Esophagus (tissue), 2 donors: ENCODE measurements around the gene ADIPOR2. TPM values are rescaled to one million over a fixed set of nuclear protein-coding genes. Genes with fewer than 3 reads are reported as not detected.

ENCODE experiments used
- H3K27ac ChIP-seq, 2 donors: one replicate each; pipeline ENCODE4 v1.5.1; 2013; ENCODE audit warnings: low read depth in 2 of 2, mild to moderate bottlenecking in 2 of 2, inconsistent platforms in 1 of 2, low read length in 1 of 2, moderate library complexity in 1 of 2
- H3K27me3 ChIP-seq, 2 donors: one replicate each; pipeline ENCODE4 v1.6.1; 2013; ENCODE audit warnings: low read length in 2 of 2, control low read depth in 1 of 2, mild to moderate bottlenecking in 1 of 2; ENCODE audit not compliant: insufficient read depth in 2 of 2, control insufficient read depth in 1 of 2
- H3K36me3 ChIP-seq, 2 donors: one replicate each; pipeline ENCODE4 v1.6.1; 2013; ENCODE audit warnings: low read length in 1 of 2; ENCODE audit not compliant: control insufficient read depth in 2 of 2, insufficient read depth in 2 of 2
- H3K4me1 ChIP-seq, 2 donors: one replicate each; pipeline ENCODE4 v1.6.1; 2013; ENCODE audit warnings: low read length in 1 of 2; ENCODE audit not compliant: control insufficient read depth in 2 of 2, insufficient read depth in 2 of 2
- H3K4me3 ChIP-seq, 2 donors: one replicate each; pipeline ENCODE4 v1.5.1; 2013; ENCODE audit warnings: low read length in 2 of 2, mild to moderate bottlenecking in 2 of 2, low read depth in 1 of 2, moderate library complexity in 1 of 2
- H3K9me3 ChIP-seq, 2 donors: one replicate each; pipeline ENCODE4 v1.6.1; 2013; ENCODE audit warnings: mild to moderate bottlenecking in 2 of 2, low read depth in 1 of 2, low read length in 1 of 2, moderate library complexity in 1 of 2; ENCODE audit not compliant: control insufficient read depth in 2 of 2, insufficient read depth in 1 of 2
- WGBS, 2 donors: extraction: QIAGEN DNeasy Blood & Tissue Kit; methylation state at CpG; one replicate each; pipeline ENCODE4 v1.1.7; 2013; 5-methylcytosine and 5-hydroxymethylcytosine counted together
- polyA plus RNA-seq, 2 donors: library from polyadenylated mRNA; stranded (reverse); fragments of 200-250 nt; gene quantifications; one replicate each; pipeline ENCODE4 v1.2.3, GENCODE V29; 2013
- donor health status: healthy with polysubstance abuse.
- donor health status: Bipolar disorder and iron deficiency.

ADIPOR2 gene
- polyA plus RNA-seq, 2 donors, result 29.9 to 33.7 TPM

GRCh38 chr12:1794440-1795090 lies 103.7 kb downstream of the ADIPOR2 start:
- no peak overlapping the region for H3K27ac ChIP-seq
- WGBS, 2 donors, result 85 to 86% methylated on average over 15 of the region's 15 CpGs
- H3K9me3 ChIP-seq, result no peaks in the 10 kb centered on the region
- peaks cover 2 to 6% of the 10 kb centered on the region in 2 donors for H3K4me1 ChIP-seq
- no peak overlapping the region for H3K4me3 ChIP-seq
- no peaks in the 10 kb centered on the region for H3K27me3 ChIP-seq
- H3K36me3 ChIP-seq, result no peaks in the 10 kb centered on the region

DNA sequence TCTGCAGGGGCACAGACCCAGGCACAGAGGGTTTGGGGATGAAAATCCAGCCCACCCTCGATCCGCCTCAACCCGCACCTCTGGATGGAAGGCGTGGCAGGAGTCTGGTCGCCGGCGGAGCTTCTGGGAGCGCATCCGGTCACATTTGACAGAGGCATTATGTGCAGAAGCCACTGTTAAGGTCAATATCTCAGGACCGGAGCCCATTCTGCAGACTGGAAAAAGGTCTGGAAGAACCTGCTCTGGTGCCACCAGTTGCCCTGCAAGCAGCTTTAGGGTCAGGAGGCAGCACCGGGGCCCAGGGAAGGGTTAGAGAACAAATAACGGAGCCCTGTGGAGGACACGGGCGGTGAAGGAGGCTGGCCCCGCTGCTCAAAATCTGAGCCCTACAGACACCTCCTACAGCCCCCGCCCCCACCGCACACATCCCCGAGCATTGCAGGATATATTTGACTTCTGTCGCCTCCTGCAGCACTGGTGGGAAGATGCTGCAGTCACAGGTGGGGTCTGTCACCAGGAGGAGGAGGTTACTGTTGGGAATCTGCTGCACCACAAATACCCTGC lies 104.4 kb downstream of the ADIPOR2 start:
- no peaks in the 10 kb centered on the region for H3K27me3 ChIP-seq
- peaks cover 2 to 6% of the 10 kb centered on the region in 2 donors for H3K4me1 ChIP-seq
- WGBS, 2 donors, result 70 to 71% methylated on average over 19 of the region's 19 CpGs
- no peak overlapping the region for H3K4me3 ChIP-seq
- no peaks in the 10 kb centered on the region for H3K36me3 ChIP-seq
- H3K27ac ChIP-seq, result peak overlapping the region in 1 of 2 donors; percentile 53
- no peaks in the 10 kb centered on the region for H3K9me3 ChIP-seq

- Histone ChIP-seq H3K27ac (peak overlapping the region; percentile 69 to 81), H3K27me3 (no peaks in the 10 kb centered on the region), H3K36me3 (no peaks in the 10 kb centered on the region), H3K9me3 (no peaks in the 10 kb centered on the region), H3K4me3 (peak overlapping the region; percentile 59 to 65), H3K4me1 (peaks cover 2 to 6% of the 10 kb centered on the region in 2 donors)
- WGBS, 2 donors, result 4% methylated on average over 45 of the region's 45 CpGs
Observed at GRCh38 chr12:1795785-1796514, 105.1 kb downstream of the ADIPOR2 start.

- no peaks in the 10 kb centered on the region for H3K9me3 ChIP-seq
Observed at GRCh38 chr12:1796515-1797010, 105.7 kb downstream of the ADIPOR2 start.

DNA sequence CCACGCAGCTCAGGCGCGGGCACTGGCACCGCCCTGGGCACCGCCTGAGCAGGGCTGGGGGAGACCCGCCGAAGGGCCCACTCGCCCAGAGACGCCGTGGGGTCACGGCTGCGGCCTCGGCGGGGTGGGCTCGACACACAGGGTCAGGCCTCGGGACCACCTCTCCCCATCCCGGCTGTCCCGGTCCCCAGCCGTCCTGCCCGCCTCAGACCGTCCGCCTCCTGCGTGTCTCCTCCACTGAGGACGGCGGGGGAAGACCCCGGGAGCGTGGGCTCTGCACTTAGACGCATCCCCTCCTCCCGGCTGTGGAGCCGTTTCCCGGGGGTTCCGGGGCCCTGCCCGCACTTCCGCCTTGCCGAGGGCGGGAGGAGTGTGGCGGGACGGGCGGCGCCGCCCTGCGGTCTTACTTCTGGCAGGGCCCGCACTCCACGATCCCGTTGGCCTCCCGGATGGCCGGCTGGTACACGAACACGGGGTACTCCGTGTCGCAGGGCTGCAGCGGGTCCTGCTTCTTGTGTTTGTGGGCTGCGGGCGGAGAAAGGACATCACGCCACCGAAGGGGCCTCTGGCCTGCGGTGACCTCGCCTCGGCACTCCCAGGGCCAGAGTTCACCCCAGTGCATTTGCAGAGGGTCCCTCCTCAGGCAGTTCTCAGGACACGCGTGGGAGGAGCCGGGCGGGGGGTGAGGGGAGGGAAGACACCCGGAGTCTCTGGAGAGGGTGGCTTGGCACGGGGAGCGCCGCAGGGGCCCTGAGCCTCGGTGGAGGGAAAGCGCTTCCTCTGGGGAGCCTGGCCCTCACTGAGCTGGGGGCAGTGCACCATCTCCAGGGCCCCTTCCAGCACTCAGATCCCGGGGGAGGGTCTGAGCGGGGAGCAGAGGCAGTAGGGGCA lies 106.4 kb downstream of the ADIPOR2 start:
- H3K4me1 ChIP-seq, result peaks cover 2 to 6% of the 10 kb centered on the region in 2 donors
- H3K27ac ChIP-seq, result peak overlapping the region; percentile 69 to 81
- H3K9me3 ChIP-seq, result no peaks in the 10 kb centered on the region
- no peaks in the 10 kb centered on the region for H3K36me3 ChIP-seq
- H3K4me3 ChIP-seq, result peak overlapping the region; percentile 59 to 65
- H3K27me3 ChIP-seq, result no peaks in the 10 kb centered on the region
- 20% methylated on average over 64 to 71 of the region's 71 CpGs for WGBS, 2 donors

More at GRCh38 chr12:1796515-1797010, 105.7 kb downstream of the ADIPOR2 start:
- H3K4me3 ChIP-seq, result peak overlapping the region; percentile 59 to 65
- no peaks in the 10 kb centered on the region for H3K36me3 ChIP-seq
- peaks cover 2 to 6% of the 10 kb centered on the region in 2 donors for H3K4me1 ChIP-seq
- 0 to 3% methylated on average over 42 to 43 of the region's 43 CpGs for WGBS, 2 donors
- no peaks in the 10 kb centered on the region for H3K27me3 ChIP-seq
- H3K27ac ChIP-seq, result peak overlapping the region; percentile 69 to 81

- peaks cover 2 to 6% of the 10 kb centered on the region in 2 donors for H3K4me1 ChIP-seq
- H3K27ac ChIP-seq, result no peak overlapping the region
- no peaks in the 10 kb centered on the region for H3K27me3 ChIP-seq
- no peaks in the 10 kb centered on the region for H3K9me3 ChIP-seq
- H3K36me3 ChIP-seq, result no peaks in the 10 kb centered on the region
- H3K4me3 ChIP-seq, result no peak overlapping the region
- WGBS, 2 donors, result 90 to 92% methylated on average over 22 of the region's 22 CpGs
Observed at GRCh38 chr12:1797991-1798640, 107.2 kb downstream of the ADIPOR2 start.

GRCh38 chr12:1798641-1799020 lies 107.8 kb downstream of the ADIPOR2 start:
- no peaks in the 10 kb centered on the region for H3K27me3 ChIP-seq
- H3K36me3 ChIP-seq, result no peaks in the 10 kb centered on the region
- H3K4me1 ChIP-seq, result peaks cover 2 to 6% of the 10 kb centered on the region in 2 donors
- no peak overlapping the region for H3K4me3 ChIP-seq
- H3K27ac ChIP-seq, result no peak overlapping the region
- H3K9me3 ChIP-seq, result no peaks in the 10 kb centered on the region
- 87 to 89% methylated on average over 6 of the region's 6 CpGs for WGBS, 2 donors

GRCh38 chr12:1799051-1799881 lies 108.4 kb downstream of the ADIPOR2 start:
- no peak overlapping the region for H3K27ac ChIP-seq
- H3K9me3 ChIP-seq, result no peaks in the 10 kb centered on the region
- no peaks in the 10 kb centered on the region for H3K36me3 ChIP-seq
- H3K27me3 ChIP-seq, result no peaks in the 10 kb centered on the region
- no peak overlapping the region for H3K4me3 ChIP-seq
- peaks cover 2 to 6% of the 10 kb centered on the region in 2 donors for H3K4me1 ChIP-seq
- WGBS, 2 donors, result 88% methylated on average over 21 of the region's 21 CpGs
